Hepatocyte (in vitro differentiated cells): ENCODE measurements around the gene RNF175. TPM values are rescaled to one million over a fixed set of nuclear protein-coding genes. Genes with fewer than 3 reads are reported as not detected.

Experiments
- DNase-seq: peaks from one replicate; pipeline ENCODE4 v3.0.0-alpha.2; 2016; ENCODE audit warnings: low spot score
- H2AFZ ChIP-seq: fragments of 200-600 bp; sonication (generic); 2 replicates; pipeline ENCODE4 v1.6.0; 2016; ENCODE audit warnings: antibody characterized with exemption, mild to moderate bottlenecking
- H3K27ac ChIP-seq: fragments of 200-600 bp; sonication (generic); 2 replicates; pipeline ENCODE4 v1.5.1; 2016; ENCODE audit warnings: mild to moderate bottlenecking
- H3K27me3 ChIP-seq: fragments of 200-600 bp; sonication (generic); 2 replicates; pipeline ENCODE4 v1.6.1; 2016
- H3K36me3 ChIP-seq: fragments of 200-600 bp; sonication (generic); replicated peaks from 2 replicates; pipeline ENCODE4 v1.5.1; 2016; ENCODE audit warnings: low read depth; ENCODE audit not compliant: insufficient read depth
- H3K4me1 ChIP-seq: fragments of 200-600 bp; sonication (generic); 2 replicates; pipeline ENCODE4 v1.5.1; 2016; ENCODE audit warnings: mild to moderate bottlenecking, moderate library complexity; ENCODE audit not compliant: insufficient read depth
- H3K4me2 ChIP-seq: fragments of 200-600 bp; sonication (generic); 2 replicates; pipeline ENCODE4 v1.6.0; 2016
- H3K4me3 ChIP-seq: fragments of 200-600 bp; sonication (generic); 2 replicates; pipeline ENCODE4 v1.5.1; 2016; ENCODE audit warnings: mild to moderate bottlenecking
- H3K79me2 ChIP-seq: fragments of 200-600 bp; sonication (generic); 2 replicates; pipeline ENCODE4 v1.6.0; 2017; ENCODE audit warnings: mild to moderate bottlenecking
- H3K9me2 ChIP-seq: fragments of 200-600 bp; sonication (generic); replicated peaks from 2 replicates; pipeline ENCODE4 v1.6.0; 2017; ENCODE audit warnings: mild to moderate bottlenecking; ENCODE audit not compliant: insufficient read depth
- H3K9me3 ChIP-seq: fragments of 200-600 bp; sonication (generic); 2 replicates; pipeline ENCODE4 v1.5.1; 2016; ENCODE audit warnings: low read depth, mild to moderate bottlenecking
- H4K20me1 ChIP-seq: fragments of 200-600 bp; sonication (generic); 2 replicates; pipeline ENCODE4 v1.6.0; 2016; ENCODE audit warnings: mild to moderate bottlenecking; ENCODE audit not compliant: insufficient read depth, poor library complexity, severe bottlenecking
- EZH2 ChIP-seq: fragments of 200-600 bp; sonication (generic); IDR thresholded peaks from 2 replicates; pipeline ENCODE4 v1.6.1; 2016; ENCODE audit warnings: antibody characterized with exemption, mild to moderate bottlenecking, borderline replicate concordance
- EZH2phosphoT487 ChIP-seq: fragments of 200-600 bp; sonication (generic); IDR thresholded peaks from one replicate; pipeline ENCODE4 v1.6.1; 2018; ENCODE audit warnings: antibody characterized with exemption, mild to moderate bottlenecking, low read depth, moderate library complexity; ENCODE audit not compliant: unreplicated experiment, severe bottlenecking
- WGBS: methylation state at CpG from one replicate; pipeline ENCODE4 v1.1.6; 2016; ENCODE audit warnings: low lambda C conversion rate; ENCODE audit errors: missing lambda C conversion rate; 5-methylcytosine and 5-hydroxymethylcytosine counted together
- polyA plus RNA-seq: library from polyadenylated mRNA; unstranded; fragments of >200 nt; fragmentation: Nextera tagmentation; extraction: Ambion mirVana; gene quantifications from 2 replicates; pipeline ENCODE4 v1.2.1, GENCODE V29; 2016
- total RNA-seq: library from RNA; depleted of rRNA; stranded (reverse); fragments of >200 nt; gene quantifications from 2 replicates; pipeline ENCODE4 v1.2.3, GENCODE V29; 2014
- TF ChIP-seq, protein P1 (sequence below): fragments of 200-600 bp; sonication (generic); IDR thresholded peaks from 2 replicates; pipeline ENCODE4 v1.5.1; 2016; ENCODE audit warnings: antibody characterized with exemption, mild to moderate bottlenecking; ENCODE audit not compliant: poor library complexity

The RNF175 gene
- total and polyA plus RNA-seq, 2 experiments from 2014 or later = 2.1 to 2.8 TPM

- Histone ChIP-seq H3K4me3 (no peak overlapping the region), H3K36me3 (no peaks in the 10 kb centered on the region), H3K9me2 (no peaks in the 10 kb centered on the region), H3K4me1 (no peaks in the 10 kb centered on the region), H3K9me3 (no peaks in the 10 kb centered on the region), H3K27ac (no peak overlapping the region), H3K4me2 (no peak overlapping the region), H2AFZ (no peak overlapping the region), H3K79me2 (no peaks in the 10 kb centered on the region), H4K20me1 (no peaks in the 10 kb centered on the region), H3K27me3 (peaks cover 6% of the 10 kb centered on the region)
- TF ChIP-seq EZH2phosphoT487 = no peak
- DNase-seq = no peak
These were observed 17.6 kb upstream of the RNF175 start for GRCh38 chr4:153777421-153777820.

GRCh38 chr4:153776601-153777000 is 16.8 kb upstream of the RNF175 start:
- Histone ChIP-seq H3K4me3 (no peak overlapping the region), H3K4me2 (no peak overlapping the region), H3K27me3 (peaks cover 6% of the 10 kb centered on the region), H3K9me3 (no peaks in the 10 kb centered on the region), H4K20me1 (no peaks in the 10 kb centered on the region), H3K36me3 (no peaks in the 10 kb centered on the region), H3K4me1 (no peaks in the 10 kb centered on the region), H3K27ac (no peak overlapping the region), H2AFZ (no peak overlapping the region), H3K79me2 (no peaks in the 10 kb centered on the region), H3K9me2 (no peaks in the 10 kb centered on the region)
- WGBS = 88% methylated on average over 3 of the region's 3 CpGs
- DNase-seq = no peak
- TF ChIP-seq, protein P1, sequence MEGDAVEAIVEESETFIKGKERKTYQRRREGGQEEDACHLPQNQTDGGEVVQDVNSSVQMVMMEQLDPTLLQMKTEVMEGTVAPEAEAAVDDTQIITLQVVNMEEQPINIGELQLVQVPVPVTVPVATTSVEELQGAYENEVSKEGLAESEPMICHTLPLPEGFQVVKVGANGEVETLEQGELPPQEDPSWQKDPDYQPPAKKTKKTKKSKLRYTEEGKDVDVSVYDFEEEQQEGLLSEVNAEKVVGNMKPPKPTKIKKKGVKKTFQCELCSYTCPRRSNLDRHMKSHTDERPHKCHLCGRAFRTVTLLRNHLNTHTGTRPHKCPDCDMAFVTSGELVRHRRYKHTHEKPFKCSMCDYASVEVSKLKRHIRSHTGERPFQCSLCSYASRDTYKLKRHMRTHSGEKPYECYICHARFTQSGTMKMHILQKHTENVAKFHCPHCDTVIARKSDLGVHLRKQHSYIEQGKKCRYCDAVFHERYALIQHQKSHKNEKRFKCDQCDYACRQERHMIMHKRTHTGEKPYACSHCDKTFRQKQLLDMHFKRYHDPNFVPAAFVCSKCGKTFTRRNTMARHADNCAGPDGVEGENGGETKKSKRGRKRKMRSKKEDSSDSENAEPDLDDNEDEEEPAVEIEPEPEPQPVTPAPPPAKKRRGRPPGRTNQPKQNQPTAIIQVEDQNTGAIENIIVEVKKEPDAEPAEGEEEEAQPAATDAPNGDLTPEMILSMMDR = no peak
- no peak for TF ChIP-seq EZH2phosphoT487
- no peak for TF ChIP-seq EZH2

DNA sequence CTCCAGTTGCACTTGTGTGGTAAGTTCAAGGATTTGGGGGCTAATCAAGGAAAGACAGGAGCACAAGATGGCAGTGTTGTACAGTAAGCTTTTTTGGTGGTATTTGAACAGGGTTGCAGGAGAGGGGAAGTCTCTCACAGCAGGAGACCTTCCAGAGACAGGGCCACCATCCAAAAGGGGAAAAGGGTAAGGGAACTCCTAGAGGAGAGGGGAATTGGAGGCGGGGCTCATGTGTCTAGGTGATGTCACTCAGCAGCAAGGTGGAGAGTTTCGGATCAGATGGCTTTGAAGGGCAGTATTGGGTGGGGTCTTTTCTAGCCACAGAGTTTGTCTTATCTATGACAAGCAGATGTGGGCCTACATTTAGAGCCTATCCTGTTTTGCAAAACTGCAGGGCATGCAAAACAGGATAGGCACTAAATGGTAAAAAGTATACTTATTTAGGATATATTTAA is 13.4 kb upstream of the RNF175 start:
- TF ChIP-seq, protein P1 = peak; percentile 25
- no peak for TF ChIP-seq EZH2
- Histone ChIP-seq H2AFZ (no peak overlapping the region), H4K20me1 (no peaks in the 10 kb centered on the region), H3K9me2 (no peaks in the 10 kb centered on the region), H3K27ac (no peak overlapping the region), H3K4me2 (no peak overlapping the region), H3K36me3 (no peaks in the 10 kb centered on the region), H3K4me3 (no peak overlapping the region), H3K79me2 (no peaks in the 10 kb centered on the region), H3K4me1 (no peaks in the 10 kb centered on the region), H3K9me3 (no peaks in the 10 kb centered on the region), H3K27me3 (no peaks in the 10 kb centered on the region)
- DNase-seq = no peak
- 72% methylated on average over 2 of the region's 2 CpGs for WGBS

DNA sequence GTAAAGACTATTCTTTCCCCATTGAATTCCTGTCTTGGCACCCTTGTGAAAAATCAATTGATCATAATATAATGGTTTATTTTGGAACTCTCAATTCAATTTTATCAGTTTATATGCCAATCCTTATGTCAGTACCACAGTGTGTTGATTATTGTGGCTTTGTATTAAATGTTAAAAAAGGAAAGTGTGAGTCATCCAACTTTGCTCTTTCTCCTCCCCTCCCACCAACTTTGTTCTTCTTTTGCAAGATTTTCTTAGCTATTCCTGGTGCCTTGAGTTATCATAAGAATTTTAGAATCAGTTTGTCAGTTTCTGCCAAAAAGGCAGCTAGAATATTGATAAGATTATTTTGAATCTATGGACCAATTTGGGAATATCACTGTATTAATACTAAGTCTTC is 11.2 kb upstream of the RNF175 start:
- no peak overlapping the region for H3K4me3 ChIP-seq
- no peaks in the 10 kb centered on the region for H3K4me1 ChIP-seq
- H3K27me3 ChIP-seq = no peaks in the 10 kb centered on the region
- H2AFZ ChIP-seq = no peak overlapping the region
- no peak for DNase-seq
- H3K4me2 ChIP-seq = no peak overlapping the region
- H3K27ac ChIP-seq = no peak overlapping the region
- TF ChIP-seq, protein P1 = no peak
- TF ChIP-seq EZH2phosphoT487 = no peak
- no peak for TF ChIP-seq EZH2
- H3K79me2 ChIP-seq = no peaks in the 10 kb centered on the region
- H3K36me3 ChIP-seq = no peaks in the 10 kb centered on the region
- no peaks in the 10 kb centered on the region for H3K9me3 ChIP-seq
- no peaks in the 10 kb centered on the region for H3K9me2 ChIP-seq
- H4K20me1 ChIP-seq = no peaks in the 10 kb centered on the region
